Measurements from ENCODE around the gene LRRC42.

Gene LRRC42

GRCh38 chr1:53995683-53996082 lies 49.5 kb downstream of the LRRC42 start:
- Histone ChIP-seq H3K36me3 (no peaks in the 10 kb centered on the region), H3K9me3 (no peaks in the 10 kb centered on the region), H3K27me3 (peaks cover 0 to 8% of the 10 kb centered on the region in 2 donors), H3K4me1 (no peaks in the 10 kb centered on the region), H3K4me3 (no peak overlapping the region), H3K27ac (no peak overlapping the region)
- no peak for TF ChIP-seq CTCF (IDR thresholded peaks at IDR 0.05)
- intact Hi-C loops (cut with DNase I; ENCODE audit: low total_unique reads), result no loop called here
- no peak for DNase-seq

GRCh38 chr1:53998223-53998622 lies 52.1 kb downstream of the LRRC42 start:
- no peaks in the 10 kb centered on the region for H3K9me3 ChIP-seq
- H3K27ac ChIP-seq, result no peak overlapping the region
- intact Hi-C loops (cut with DNase I; ENCODE audit: low total_unique reads), result no loop called here
- H3K4me1 ChIP-seq, result no peaks in the 10 kb centered on the region
- no peaks in the 10 kb centered on the region for H3K27me3 ChIP-seq
- H3K36me3 ChIP-seq, result no peaks in the 10 kb centered on the region
- DNase-seq, result no peak
- no peak overlapping the region for H3K4me3 ChIP-seq
- no peak for TF ChIP-seq CTCF (IDR thresholded peaks at IDR 0.05)

GRCh38 chr1:53999920-54000319 lies 53.8 kb downstream of the LRRC42 start:
- Histone ChIP-seq H3K27me3 (no peaks in the 10 kb centered on the region), H3K4me1 (no peaks in the 10 kb centered on the region), H3K4me3 (no peak overlapping the region), H3K27ac (no peak overlapping the region), H3K36me3 (no peaks in the 10 kb centered on the region), H3K9me3 (no peaks in the 10 kb centered on the region)
- no peak for DNase-seq
- TF ChIP-seq CTCF (IDR thresholded peaks at IDR 0.05), result no peak
- intact Hi-C loops (cut with DNase I; ENCODE audit: low total_unique reads), result no loop called here

GRCh38 chr1:54001591-54001990 lies 55.4 kb downstream of the LRRC42 start:
- Histone ChIP-seq H3K4me3 (no peak overlapping the region), H3K27me3 (no peaks in the 10 kb centered on the region), H3K4me1 (no peaks in the 10 kb centered on the region), H3K36me3 (no peaks in the 10 kb centered on the region), H3K27ac (no peak overlapping the region), H3K9me3 (no peaks in the 10 kb centered on the region)
- intact Hi-C loops (cut with DNase I; ENCODE audit: low total_unique reads), result no loop called here
- DNase-seq, result no peak
- TF ChIP-seq CTCF (IDR thresholded peaks at IDR 0.05), result no peak

- Histone ChIP-seq H3K27me3 (no peaks in the 10 kb centered on the region), H3K27ac (no peak overlapping the region)
- no peak for DNase-seq
These were observed 56.5 kb downstream of the LRRC42 start for GRCh38 chr1:54002544-54003248.

More at GRCh38 chr1:54002544-54003248, 56.5 kb downstream of the LRRC42 start:
- no peak for TF ChIP-seq CTCF (IDR thresholded peaks at IDR 0.05)
- intact Hi-C loops (cut with DNase I; ENCODE audit: low total_unique reads), result no loop called here
- Histone ChIP-seq H3K4me1 (no peaks in the 10 kb centered on the region), H3K9me3 (no peaks in the 10 kb centered on the region), H3K36me3 (no peaks in the 10 kb centered on the region), H3K4me3 (no peak overlapping the region)

Data from tibial artery (tissue), 4 donors.